ENCODE measurements around the gene ZNF552. TPM values are rescaled to one million over a fixed set of nuclear protein-coding genes. Genes with fewer than 3 reads are reported as not detected.
"Not testable (repeated sequence)": the region's sequence is repeated elsewhere in the genome, so short reads cannot be mapped to it uniquely, and the experiment has no call there.

The ZNF552 gene
- total RNA-seq, 2 donors from 2014 or later = 7.7 to 8.4 TPM

- Mint-ChIP-seq H3K27ac (peak overlapping the region; percentile 96), H3K9me3 (no peaks in the 10 kb centered on the region), H3K4me3 (peak overlapping the region; percentile 95 to 96), H3K27me3 (ENCODE audit: low read depth) (no peaks in the 10 kb centered on the region), H3K36me3 (ENCODE audit: insufficient read depth in 2 of 2) (peaks cover 11 to 14% of the 10 kb centered on the region in 2 donors), H3K4me1 (ENCODE audit: low read depth) (peaks cover 66% of the 10 kb centered on the region)
- ATAC-seq (replicated peaks in 1 of 2) (no peak), DNase-seq (no peak)
Observed at GRCh38 chr19:57813919-57814504, 701 bp downstream of the ZNF552 start.

- Mint-ChIP-seq H3K4me3 (peak overlapping the region; percentile 95 to 96), H3K4me1 (ENCODE audit: low read depth) (peaks cover 59% of the 10 kb centered on the region), H3K36me3 (ENCODE audit: insufficient read depth in 2 of 2) (peaks cover 14% of the 10 kb centered on the region in 2 donors)
- H3K27me3 Mint-ChIP-seq (ENCODE audit: low read depth); H3K27ac Mint-ChIP-seq; H3K9me3 Mint-ChIP-seq: not testable (repeated sequence)
- ATAC-seq (replicated peaks in 1 of 2) = peak; percentile 30 to 38
- DNase-seq = peak in 1 of 2 donors; percentile 17
Observed at GRCh38 chr19:57812975-57813820, 1.5 kb downstream of the ZNF552 start.

- peak overlapping the region; percentile 95 to 96 for H3K4me3 Mint-ChIP-seq
- peaks cover 58% of the 10 kb centered on the region for H3K4me1 Mint-ChIP-seq (ENCODE audit: low read depth)
- no peaks in the 10 kb centered on the region for H3K9me3 Mint-ChIP-seq
- no peaks in the 10 kb centered on the region for H3K27me3 Mint-ChIP-seq (ENCODE audit: low read depth)
- ATAC-seq (replicated peaks in 1 of 2) (peak; percentile 55 to 66), DNase-seq (peak; percentile 12 to 22)
- peak overlapping the region; percentile 5 for H3K27ac Mint-ChIP-seq
- H3K36me3 Mint-ChIP-seq (ENCODE audit: insufficient read depth in 2 of 2) = peaks cover 14% of the 10 kb centered on the region in 2 donors
Observed at GRCh38 chr19:57812226-57812625, 2.5 kb downstream of the ZNF552 start.

- peaks cover 16 to 19% of the 10 kb centered on the region in 2 donors for H3K36me3 Mint-ChIP-seq (ENCODE audit: insufficient read depth in 2 of 2)
- not testable (repeated sequence) for DNase-seq; H3K9me3 Mint-ChIP-seq; H3K27ac Mint-ChIP-seq; ATAC-seq (replicated peaks in 1 of 2); H3K27me3 Mint-ChIP-seq (ENCODE audit: low read depth); H3K4me3 Mint-ChIP-seq
- peaks cover 47% of the 10 kb centered on the region for H3K4me1 Mint-ChIP-seq (ENCODE audit: low read depth)
Observed at GRCh38 chr19:57810410-57811295, 4.1 kb downstream of the ZNF552 start.

GRCh38 chr19:57807541-57807940, 7.2 kb downstream of the ZNF552 start:
- no peaks in the 10 kb centered on the region for H3K27me3 Mint-ChIP-seq (ENCODE audit: low read depth)
- H3K36me3 Mint-ChIP-seq (ENCODE audit: insufficient read depth in 2 of 2) = peaks cover 12 to 28% of the 10 kb centered on the region in 2 donors
- H3K4me3 Mint-ChIP-seq = no peak overlapping the region
- ATAC-seq (replicated peaks in 1 of 2) = no peak
- no peaks in the 10 kb centered on the region for H3K9me3 Mint-ChIP-seq
- no peak overlapping the region for H3K27ac Mint-ChIP-seq
- H3K4me1 Mint-ChIP-seq (ENCODE audit: low read depth) = peaks cover 32% of the 10 kb centered on the region
- no peak for DNase-seq

GRCh38 chr19:57803594-57804325, 11.0 kb downstream of the ZNF552 start:
- H3K27ac Mint-ChIP-seq = peak overlapping the region; percentile 27
- no peaks in the 10 kb centered on the region for H3K27me3 Mint-ChIP-seq (ENCODE audit: low read depth)
- H3K4me1 Mint-ChIP-seq (ENCODE audit: low read depth) = peaks cover 15% of the 10 kb centered on the region
- H3K9me3 Mint-ChIP-seq = no peaks in the 10 kb centered on the region
- DNase-seq (no peak), ATAC-seq (replicated peaks in 1 of 2) (peak in 1 of 2 donors; percentile 24)
- H3K36me3 Mint-ChIP-seq (ENCODE audit: insufficient read depth in 2 of 2) = peaks cover 4 to 23% of the 10 kb centered on the region in 2 donors
- peak overlapping the region; percentile 68 to 82 for H3K4me3 Mint-ChIP-seq

GRCh38 chr19:57803265-57803593, 11.5 kb downstream of the ZNF552 start:
- no peak for DNase-seq
- Mint-ChIP-seq H3K27me3 (ENCODE audit: low read depth) (no peaks in the 10 kb centered on the region), H3K4me3 (peak overlapping the region; percentile 68 to 82), H3K9me3 (no peaks in the 10 kb centered on the region), H3K27ac (peak overlapping the region; percentile 27), H3K36me3 (ENCODE audit: insufficient read depth in 2 of 2) (peaks cover 4 to 20% of the 10 kb centered on the region in 2 donors), H3K4me1 (ENCODE audit: low read depth) (peaks cover 15% of the 10 kb centered on the region)
- ATAC-seq (replicated peaks in 1 of 2) = no peak

GRCh38 chr19:57802269-57802668, 12.4 kb downstream of the ZNF552 start:
- DNase-seq (no peak), ATAC-seq (replicated peaks in 1 of 2) (no peak)
- Mint-ChIP-seq H3K9me3 (no peaks in the 10 kb centered on the region), H3K4me3 (no peak overlapping the region), H3K27me3 (ENCODE audit: low read depth) (no peaks in the 10 kb centered on the region), H3K36me3 (ENCODE audit: insufficient read depth in 2 of 2) (peaks cover 4 to 20% of the 10 kb centered on the region in 2 donors), H3K27ac (no peak overlapping the region), H3K4me1 (ENCODE audit: low read depth) (peaks cover 15% of the 10 kb centered on the region)

GRCh38 chr19:57800696-57801095, 14.0 kb downstream of the ZNF552 start:
- Mint-ChIP-seq H3K4me1 (ENCODE audit: low read depth) (peaks cover 15% of the 10 kb centered on the region), H3K36me3 (ENCODE audit: insufficient read depth in 2 of 2) (peaks cover 6 to 24% of the 10 kb centered on the region in 2 donors), H3K9me3 (no peaks in the 10 kb centered on the region), H3K27me3 (ENCODE audit: low read depth) (no peaks in the 10 kb centered on the region), H3K27ac (no peak overlapping the region), H3K4me3 (no peak overlapping the region)
- no peak for DNase-seq
- no peak for ATAC-seq (replicated peaks in 1 of 2)

GRCh38 chr19:57796580-57796979, 18.1 kb downstream of the ZNF552 start:
- H3K9me3 Mint-ChIP-seq; H3K4me3 Mint-ChIP-seq; H3K27me3 Mint-ChIP-seq (ENCODE audit: low read depth); DNase-seq; ATAC-seq (replicated peaks in 1 of 2); H3K27ac Mint-ChIP-seq; H3K4me1 Mint-ChIP-seq (ENCODE audit: low read depth): not testable (repeated sequence)
- peaks cover 14 to 35% of the 10 kb centered on the region in 2 donors for H3K36me3 Mint-ChIP-seq (ENCODE audit: insufficient read depth in 2 of 2)

- Mint-ChIP-seq H3K4me3 (no peak overlapping the region), H3K9me3 (peaks cover 11 to 31% of the 10 kb centered on the region in 2 donors), H3K36me3 (ENCODE audit: insufficient read depth in 2 of 2) (peaks cover 43 to 57% of the 10 kb centered on the region in 2 donors), H3K27me3 (ENCODE audit: low read depth) (no peaks in the 10 kb centered on the region), H3K27ac (no peak overlapping the region), H3K4me1 (ENCODE audit: low read depth) (no peaks in the 10 kb centered on the region)
- DNase-seq = no peak
- ATAC-seq (replicated peaks in 1 of 2) = no peak
Observed at GRCh38 chr19:57789288-57789687, 25.4 kb downstream of the ZNF552 start.

- Mint-ChIP-seq H3K4me1 (ENCODE audit: low read depth) (no peaks in the 10 kb centered on the region), H3K27ac (no peak overlapping the region), H3K36me3 (ENCODE audit: insufficient read depth in 2 of 2) (peaks cover 42 to 57% of the 10 kb centered on the region in 2 donors), H3K27me3 (ENCODE audit: low read depth) (no peaks in the 10 kb centered on the region), H3K9me3 (peaks cover 11 to 31% of the 10 kb centered on the region in 2 donors), H3K4me3 (no peak overlapping the region)
- DNase-seq (no peak), ATAC-seq (replicated peaks in 1 of 2) (no peak)
Observed at GRCh38 chr19:57788114-57788692, 26.5 kb downstream of the ZNF552 start.

Data from activated T-cell treated with anti-CD3 and anti-CD28 coated beads, Interleukin-2, amount 50 U/mL, for 72 hours (primary cell).